ENCODE measurements around the gene GNGT2.

DNA sequence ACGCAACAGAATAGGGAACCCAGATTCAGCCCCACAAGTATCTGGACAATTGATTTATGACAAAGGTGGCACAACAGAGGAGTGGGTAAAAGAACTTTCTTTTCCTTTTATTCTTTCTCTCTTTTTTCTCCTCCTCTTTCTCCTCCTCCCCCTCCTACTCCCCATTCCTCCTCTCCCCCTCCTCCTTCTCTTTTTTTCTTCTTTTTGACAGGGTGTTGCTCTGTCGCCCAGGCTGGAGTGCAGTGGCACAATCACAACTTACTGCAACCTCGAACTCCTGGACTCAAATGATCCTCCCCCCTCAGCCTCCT lies 16.1 kb downstream of the GNGT2 start:
- no peak for TF ChIP-seq EZH2phosphoT487 (IDR thresholded peaks at IDR 0.05; ENCODE audit: insufficient read depth, low read depth)
- no peak for TF ChIP-seq EZH2 (IDR thresholded peaks at IDR 0.05; ENCODE audit: insufficient read depth, poor library complexity, severe bottlenecking)
